D721Med (cell line): ENCODE measurements around the gene TMPRSS9.

Experiments
- DNase-seq: peaks from one replicate; pipeline ENCODE4 v3.0.0; 2011; ENCODE audit warnings: low spot score; ENCODE audit not compliant: insufficient read length
- FAIRE-seq: peaks from 2 replicates; lab custom pipeline; 2011; peaks lifted over from hg19 to GRCh38; lab: Jason Lieb, UNC
- CTCF ChIP-seq: IDR thresholded peaks from 2 replicates; pipeline ENCODE4 v1.5.1; 2012; ENCODE audit warnings: mild to moderate bottlenecking, control low read depth; ENCODE audit not compliant: insufficient read depth; ENCODE audit errors: missing control alignments

The TMPRSS9 gene

DNA sequence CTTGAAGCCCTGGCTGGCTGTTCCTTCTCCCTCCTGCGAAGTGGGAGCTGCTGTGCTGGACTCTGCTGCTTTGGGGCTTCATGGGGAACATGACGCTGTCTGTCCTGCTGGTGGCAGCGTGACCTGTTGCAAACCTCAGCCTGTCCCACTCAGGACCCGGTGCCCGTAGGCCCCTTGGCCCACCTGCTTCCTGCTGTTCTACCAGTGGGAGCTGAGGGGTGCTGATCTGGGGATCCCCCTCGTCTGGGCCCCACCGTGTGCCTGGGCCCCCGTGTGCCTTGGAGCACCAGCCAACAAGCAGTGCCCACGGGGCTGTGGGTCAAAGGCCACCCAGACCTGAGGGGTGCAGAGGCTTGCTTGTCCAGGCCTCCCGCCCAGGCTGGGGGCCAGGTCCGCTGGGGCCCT is 26.3 kb upstream of the TMPRSS9 start:
- TF ChIP-seq CTCF, result no peak
- FAIRE-seq, result no peak

GRCh38 chr19:2334426-2334825 is 25.6 kb upstream of the TMPRSS9 start:
- no peak for DNase-seq
- TF ChIP-seq CTCF, result no peak
- FAIRE-seq, result no peak

More for the DNA sequence above, 26.3 kb upstream of the TMPRSS9 start:
- no peak for DNase-seq

DNA sequence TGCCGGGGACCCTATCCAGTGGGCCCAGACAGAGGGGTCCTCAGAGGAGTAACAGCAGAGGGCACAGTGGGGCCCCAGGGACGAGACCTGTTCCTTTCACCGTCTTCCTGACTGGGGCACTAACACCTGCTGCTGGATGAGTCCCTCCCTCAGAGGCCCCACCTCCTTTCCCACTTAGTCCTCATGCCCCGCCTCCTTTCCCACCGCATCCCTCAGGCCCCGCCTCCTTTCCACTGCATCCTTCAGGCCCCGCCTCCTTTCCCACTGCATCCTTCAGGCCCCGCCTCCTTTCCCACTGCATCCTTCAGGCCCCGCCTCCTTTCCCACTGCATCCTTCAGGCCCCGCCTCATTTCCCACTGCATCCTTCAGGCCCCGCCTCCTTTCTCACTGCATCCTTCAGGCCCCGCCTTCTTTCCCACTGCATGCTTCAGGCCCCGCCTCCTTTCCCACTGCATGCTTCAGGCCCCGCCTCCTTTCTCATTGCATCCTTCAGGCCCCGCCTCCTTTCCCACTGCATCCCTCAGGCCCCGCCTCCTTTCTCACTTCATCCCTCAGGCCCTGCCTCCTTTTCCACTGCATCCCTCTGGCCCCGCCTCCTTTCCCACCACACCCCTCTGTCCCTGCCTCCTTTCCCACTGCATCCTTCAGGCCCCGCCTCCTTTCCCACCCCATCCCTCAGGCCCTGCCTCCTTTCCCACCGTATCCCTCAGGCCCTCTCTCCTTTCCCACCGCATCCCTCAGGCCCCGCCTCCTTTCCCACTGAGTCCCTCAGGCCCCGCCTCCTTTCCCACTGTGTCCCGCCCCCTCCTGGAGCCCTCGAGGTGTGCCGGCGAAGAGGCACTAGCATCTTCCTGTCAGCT is 24.8 kb upstream of the TMPRSS9 start:
- DNase-seq (no peak), FAIRE-seq (no peak)
- TF ChIP-seq CTCF, result no peak

DNA sequence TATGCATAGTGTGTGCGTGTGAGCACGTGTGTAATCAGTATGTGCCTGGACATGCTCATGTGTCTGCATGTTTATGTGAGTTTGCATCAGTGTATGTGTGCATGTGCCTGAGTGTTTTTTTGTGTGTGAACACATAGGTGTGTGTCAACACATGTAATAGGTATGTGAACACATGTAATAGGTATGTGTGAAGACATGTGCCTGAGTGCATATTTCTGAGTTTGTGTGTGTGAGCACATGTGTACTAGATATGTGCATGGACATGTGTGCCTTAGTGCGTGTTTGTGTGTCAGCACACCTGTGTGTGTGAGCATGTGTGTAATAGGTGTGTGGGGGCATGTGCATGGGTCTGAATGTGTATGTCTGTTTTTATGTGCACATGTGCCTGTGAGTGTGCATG is 24.2 kb upstream of the TMPRSS9 start:
- DNase-seq, result no peak
- TF ChIP-seq CTCF, result no peak
- FAIRE-seq, result no peak

DNA sequence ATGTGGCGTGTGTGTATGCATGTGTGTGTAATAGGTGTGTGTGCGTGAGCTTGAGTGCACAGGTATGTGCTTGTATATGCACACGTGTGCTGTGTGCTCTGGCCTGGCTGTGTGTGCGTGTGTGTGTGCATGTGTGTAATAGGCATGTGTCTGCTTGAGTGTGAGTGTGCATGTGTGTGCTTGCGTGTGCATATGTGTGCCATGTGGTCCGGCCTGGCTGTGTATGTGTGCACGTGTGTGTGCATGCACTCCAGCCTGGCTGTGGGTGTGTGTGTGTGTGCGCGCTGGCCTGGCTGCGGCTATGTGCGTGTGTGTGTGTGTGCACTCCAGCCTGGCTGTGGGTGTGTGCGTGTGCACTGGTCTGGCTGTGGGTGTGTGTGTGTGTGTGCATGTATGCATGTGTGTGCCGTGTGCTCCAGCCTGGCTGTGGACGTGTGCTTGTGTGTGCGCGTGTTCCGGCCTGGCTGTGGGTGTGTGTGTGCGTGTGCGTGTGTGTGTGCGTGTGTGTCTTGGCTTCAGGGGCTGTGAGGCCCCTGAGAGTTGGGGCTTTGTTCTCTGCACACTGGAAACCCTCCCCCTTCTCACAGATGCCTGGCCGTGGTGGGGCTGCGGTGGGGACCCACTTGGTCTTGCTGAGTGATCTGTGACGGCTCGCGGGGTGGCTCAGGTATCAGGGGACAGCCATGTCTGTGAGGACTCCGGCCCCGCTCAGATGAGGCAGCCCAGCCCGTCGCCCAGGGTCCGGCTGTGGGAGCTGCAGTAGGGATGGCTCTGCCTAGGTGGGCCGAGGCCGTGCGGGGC is 23.3 kb upstream of the TMPRSS9 start:
- no peak for DNase-seq
- no peak for FAIRE-seq
- TF ChIP-seq CTCF, result no peak

DNA sequence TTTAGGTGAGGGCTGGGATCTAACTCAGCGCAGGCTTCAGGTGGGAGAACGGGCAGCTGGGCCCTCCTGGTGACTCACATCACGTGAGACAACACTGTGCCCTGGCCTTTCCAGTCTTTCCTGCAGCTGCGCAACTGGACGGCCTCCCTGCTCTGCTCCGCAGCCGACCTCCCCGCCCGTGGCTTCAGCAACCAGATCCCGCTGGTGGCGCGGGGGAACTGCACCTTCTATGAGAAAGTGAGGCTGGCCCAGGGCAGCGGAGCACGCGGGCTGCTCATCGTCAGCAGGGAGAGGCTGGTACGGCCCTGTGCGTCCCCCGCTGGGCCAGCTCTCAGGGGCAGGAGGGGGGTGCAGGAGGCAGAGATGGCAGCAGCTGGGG is 22.7 kb upstream of the TMPRSS9 start:
- DNase-seq (no peak), FAIRE-seq (no peak)
- TF ChIP-seq CTCF, result no peak
